HTR-8/SVneo (cell line): ENCODE data around the gene IGSF9.

ENCODE experiments used
- DNase-seq: peaks from one replicate; pipeline ENCODE4 v3.0.0; 2011; ENCODE audit warnings: low spot score, mixed read lengths; ENCODE audit not compliant: insufficient read length
- FAIRE-seq: peaks from 2 replicates; lab custom pipeline; 2011; peaks lifted over from hg19 to GRCh38; lab: Jason Lieb, UNC

The IGSF9 gene

GRCh38 chr1:159946242-159947187, 1.1 kb upstream of the IGSF9 start:
- FAIRE-seq: no peak

DNA sequence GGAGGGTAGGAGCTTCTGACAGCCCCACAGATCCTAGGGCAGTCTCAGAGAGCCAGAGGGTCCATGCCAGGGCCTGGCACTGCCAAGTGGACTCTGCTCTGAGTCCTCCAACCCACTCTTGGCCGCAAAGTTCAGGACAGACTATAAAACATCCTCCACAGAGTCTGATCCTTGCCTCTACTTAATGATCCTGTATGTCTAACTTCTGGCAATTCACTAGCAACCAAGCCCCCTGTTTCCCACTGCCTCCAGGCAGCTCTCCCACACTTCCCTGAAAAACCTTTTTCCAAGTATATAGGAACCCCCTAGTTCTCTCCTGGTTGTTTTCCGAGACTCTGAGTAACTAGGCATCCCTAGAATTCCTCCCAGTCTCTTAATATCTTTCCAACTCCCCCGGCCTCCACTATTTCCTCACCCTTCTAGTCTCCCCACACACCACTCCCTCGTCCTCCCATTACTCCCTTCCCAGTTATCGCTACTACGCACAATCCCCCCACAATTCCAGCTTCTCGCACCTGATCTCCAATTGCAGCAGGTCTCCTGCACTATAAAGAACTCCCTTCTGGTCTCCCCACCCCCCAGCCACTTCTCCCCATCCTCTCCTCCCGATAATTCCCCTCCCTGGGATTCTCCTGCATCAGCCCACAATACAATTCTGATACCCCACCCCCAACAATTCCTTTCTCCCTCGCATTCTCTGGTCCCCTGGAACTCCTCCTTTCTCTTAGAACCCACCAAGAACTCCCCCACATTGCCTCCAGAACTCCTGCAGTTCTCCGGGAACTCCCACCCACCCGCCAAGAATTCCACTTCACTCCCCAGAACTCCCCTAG, 574 bp downstream of the IGSF9 start:
- FAIRE-seq: no peak
- no peak for DNase-seq

More at GRCh38 chr1:159946242-159947187, 1.1 kb upstream of the IGSF9 start:
- DNase-seq: no peak

- FAIRE-seq (no peak), DNase-seq (no peak)
Observed at GRCh38 chr1:159943908-159944622, 1.3 kb downstream of the IGSF9 start.

GRCh38 chr1:159943278-159943640, 2.2 kb downstream of the IGSF9 start:
- FAIRE-seq: no peak
- DNase-seq: no peak

GRCh38 chr1:159942632-159943277, 2.7 kb downstream of the IGSF9 start:
- FAIRE-seq: no peak
- no peak for DNase-seq

DNA sequence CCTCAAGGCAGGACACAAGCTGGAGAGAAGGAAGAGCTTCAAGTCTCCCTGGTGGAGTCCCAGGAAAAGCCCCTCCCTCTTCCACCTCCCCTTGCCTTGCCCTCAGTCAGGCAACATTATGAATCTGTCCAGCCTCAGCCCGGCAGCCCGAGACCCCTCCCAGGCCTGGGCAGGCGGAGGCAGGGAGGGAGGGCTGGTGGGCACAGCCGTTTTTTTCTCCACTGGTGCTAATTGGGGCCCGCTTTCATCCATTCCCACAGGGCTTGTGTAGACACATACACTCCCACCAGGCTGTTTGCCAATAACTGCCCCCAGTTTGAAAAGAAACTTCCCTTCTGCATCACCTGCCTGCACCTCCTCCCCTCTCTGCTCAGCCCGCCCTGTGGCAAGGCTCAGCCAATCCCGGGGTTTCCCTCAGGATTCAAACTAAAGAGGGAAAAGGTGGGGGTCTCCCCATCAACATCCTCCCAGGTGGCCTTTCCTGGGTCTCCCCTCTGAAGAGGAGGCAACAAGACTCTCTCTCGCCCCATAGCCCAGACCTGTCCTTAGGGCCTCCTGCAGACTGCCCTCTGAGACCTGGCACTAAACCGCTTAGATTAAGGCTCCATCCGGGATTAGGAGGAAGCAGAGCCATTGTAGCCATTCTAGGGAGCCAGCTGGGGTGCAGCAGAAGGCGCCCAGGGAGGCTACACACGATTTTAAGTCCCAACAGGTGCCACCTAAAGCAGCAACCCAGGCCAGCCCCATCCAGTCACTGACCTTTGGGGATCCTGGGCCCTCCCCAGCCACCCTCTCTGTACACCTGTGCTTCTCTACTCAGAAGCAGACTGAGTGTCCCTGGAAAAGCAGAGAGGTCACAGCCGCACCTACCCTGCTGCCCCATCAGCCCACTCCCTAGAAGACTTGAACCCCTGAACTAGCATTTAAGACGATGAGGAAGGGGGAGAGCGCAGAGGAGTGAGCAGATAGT, 3.5 kb downstream of the IGSF9 start:
- no peak for DNase-seq
- FAIRE-seq: no peak

DNA sequence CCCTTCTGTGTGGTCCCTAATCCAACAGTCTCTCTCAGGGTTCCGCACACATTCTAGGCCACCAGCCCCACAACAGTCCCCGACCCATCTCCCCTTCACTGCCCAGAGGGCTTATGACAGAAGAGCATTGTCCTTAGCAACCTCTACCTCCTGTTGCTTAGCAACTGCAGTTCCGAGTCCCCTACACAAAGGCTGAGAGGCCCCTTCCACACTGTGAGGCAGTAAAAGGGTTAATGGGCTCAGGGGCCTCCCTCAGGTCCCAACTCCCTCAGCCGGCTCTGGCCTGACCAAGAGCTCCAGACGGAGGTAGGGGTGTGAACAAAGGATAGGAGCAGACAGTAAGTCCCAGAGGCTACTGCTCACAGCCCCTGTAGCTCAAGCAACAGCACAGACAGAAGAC, 4.3 kb downstream of the IGSF9 start:
- DNase-seq (no peak), FAIRE-seq (no peak)

- FAIRE-seq (no peak), DNase-seq (no peak)
Observed at GRCh38 chr1:159940006-159940620, 5.3 kb downstream of the IGSF9 start.

DNA sequence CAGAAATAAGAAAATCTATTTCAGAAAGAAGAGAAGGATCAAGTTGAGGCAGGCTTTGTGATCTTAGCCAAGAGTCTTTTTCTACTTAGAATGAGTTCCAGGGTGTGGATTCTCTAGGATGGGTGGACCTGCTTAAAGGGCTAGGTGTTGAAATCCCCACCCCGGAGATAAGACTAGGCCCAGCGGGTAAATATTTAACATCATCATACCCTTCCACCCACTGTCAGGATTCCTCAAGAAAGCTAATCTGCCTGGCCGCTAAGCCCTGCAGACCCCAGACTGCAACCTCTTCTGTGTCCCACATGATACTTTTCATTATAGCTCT, 5.8 kb downstream of the IGSF9 start:
- DNase-seq (no peak), FAIRE-seq (no peak)

GRCh38 chr1:159938905-159939677, 6.3 kb downstream of the IGSF9 start:
- no peak for DNase-seq
- FAIRE-seq: no peak

DNA sequence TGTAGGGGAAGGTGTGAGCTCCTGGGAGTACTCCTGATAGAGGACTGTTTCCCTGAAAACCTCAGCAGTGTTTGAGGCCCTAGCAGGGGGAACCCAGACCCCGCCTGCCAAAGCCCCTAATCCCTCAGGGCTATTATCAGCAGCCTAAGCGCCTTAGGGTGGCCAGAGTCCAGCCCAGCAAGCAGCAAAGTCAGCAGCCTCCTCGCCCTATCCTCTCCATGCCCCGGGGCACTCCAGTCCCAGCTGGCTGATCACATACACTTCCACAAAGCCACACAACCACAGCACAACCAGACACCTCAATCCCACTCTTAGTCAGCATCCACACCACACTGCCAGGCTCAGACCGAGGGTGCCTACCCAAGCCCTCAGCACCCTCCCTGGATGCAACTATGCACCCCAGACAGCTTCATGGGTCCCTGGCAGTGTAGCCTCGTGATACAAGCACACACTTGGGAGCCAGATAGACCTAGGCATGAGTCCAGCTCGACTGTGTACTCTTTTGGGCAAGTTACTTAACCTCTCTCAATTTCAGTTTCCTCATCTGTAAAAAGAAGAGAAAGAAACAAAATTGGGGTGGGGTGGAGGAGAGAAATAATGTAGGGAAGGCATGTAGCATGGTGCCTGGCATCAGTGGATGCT, 7.1 kb downstream of the IGSF9 start:
- DNase-seq: no peak
- no peak for FAIRE-seq

GRCh38 chr1:159937054-159937750, 8.2 kb downstream of the IGSF9 start:
- DNase-seq: no peak
- no peak for FAIRE-seq

- DNase-seq: peak; percentile 68
- FAIRE-seq: peak; percentile 40
Observed at GRCh38 chr1:159936273-159936904, 9.0 kb downstream of the IGSF9 start.

GRCh38 chr1:159935719-159936272, 9.6 kb downstream of the IGSF9 start:
- FAIRE-seq (no peak), DNase-seq (no peak)

- FAIRE-seq (no peak), DNase-seq (no peak)
Observed at GRCh38 chr1:159935305-159935704, 10.1 kb downstream of the IGSF9 start.
